C1 segment of cervical spinal cord (tissue), 14 donors: ENCODE measurements around the gene MGST3.
"Not testable (repeated sequence)": the region's sequence is repeated elsewhere in the genome, so short reads cannot be mapped to it uniquely, and the experiment has no call there.

Experiments
- DNase-seq, 14 donors: peaks; one replicate each; lab custom pipeline; 2025; lab: John Stamatoyannopoulos, UW

The MGST3 gene

GRCh38 chr1:165630629-165631341 lies at the start of gene MGST3:
Gene MGST3, plus strand, starts transcription at chr1:165631234. Its CDS starts 18,614 bp downstream, at chr1:165649848.
- peak; percentile 29 to 97 (median 91) for DNase-seq

GRCh38 chr1:165581926-165582325 lies 49.1 kb upstream of the MGST3 start:
- no peak for DNase-seq

GRCh38 chr1:165586398-165586797 lies 44.6 kb upstream of the MGST3 start:
- no peak for DNase-seq

GRCh38 chr1:165591391-165591790 lies 39.6 kb upstream of the MGST3 start:
- not testable (repeated sequence) for DNase-seq

GRCh38 chr1:165592945-165593823 lies 37.9 kb upstream of the MGST3 start:
- DNase-seq = peak in 12 of 14 donors; percentile 2 to 64 (median 33)

- DNase-seq = no peak
Measured at GRCh38 chr1:165595246-165595938, 35.6 kb upstream of the MGST3 start.

GRCh38 chr1:165597883-165598675 lies 33.0 kb upstream of the MGST3 start:
- peak; percentile 63 to 98 (median 90) for DNase-seq

- no peak for DNase-seq
Measured at GRCh38 chr1:165598676-165599059, 32.4 kb upstream of the MGST3 start.

GRCh38 chr1:165600793-165601192 lies 30.2 kb upstream of the MGST3 start:
- peak in 6 of 14 donors; percentile 1 to 34 (median 14) for DNase-seq

DNA sequence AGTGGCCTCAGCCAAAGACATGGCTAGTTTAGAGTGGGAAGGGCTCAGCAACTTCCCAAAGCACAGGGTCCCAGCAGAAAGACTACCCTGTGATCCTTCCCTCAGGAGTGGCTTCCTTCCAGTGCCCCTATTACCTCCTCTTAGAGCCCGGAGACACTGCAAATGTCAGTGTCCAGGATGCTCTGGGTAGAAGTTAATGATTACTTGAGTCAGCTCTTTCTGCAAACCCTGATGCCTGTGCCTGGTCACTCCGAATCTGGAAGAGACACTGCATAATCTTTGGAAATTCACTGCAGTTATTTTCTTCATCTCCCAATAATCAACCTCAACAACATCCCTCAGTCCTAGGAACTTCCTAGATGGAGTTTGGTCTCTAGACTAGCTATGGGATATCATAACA lies 27.2 kb upstream of the MGST3 start:
- no peak for DNase-seq

DNA sequence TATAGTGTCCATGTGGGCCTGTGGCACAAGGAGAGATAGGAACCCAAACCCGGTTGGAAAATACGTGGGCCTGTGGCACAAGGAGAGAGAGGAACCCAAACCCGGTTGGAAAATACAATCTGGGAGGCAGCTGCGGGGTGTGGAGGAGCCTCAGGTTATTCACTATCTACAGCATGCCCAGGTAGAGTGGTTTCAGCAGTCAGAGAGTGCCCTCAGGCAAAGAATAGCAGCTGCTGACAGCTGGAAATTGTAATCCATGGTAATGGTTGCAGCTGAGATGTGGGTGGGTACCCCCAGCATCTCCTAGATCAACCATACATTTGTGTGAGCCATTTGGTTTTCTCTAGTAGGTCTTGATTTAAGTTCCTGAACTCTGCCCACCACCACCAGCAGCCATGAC lies 25.8 kb upstream of the MGST3 start:
- DNase-seq = no peak

DNA sequence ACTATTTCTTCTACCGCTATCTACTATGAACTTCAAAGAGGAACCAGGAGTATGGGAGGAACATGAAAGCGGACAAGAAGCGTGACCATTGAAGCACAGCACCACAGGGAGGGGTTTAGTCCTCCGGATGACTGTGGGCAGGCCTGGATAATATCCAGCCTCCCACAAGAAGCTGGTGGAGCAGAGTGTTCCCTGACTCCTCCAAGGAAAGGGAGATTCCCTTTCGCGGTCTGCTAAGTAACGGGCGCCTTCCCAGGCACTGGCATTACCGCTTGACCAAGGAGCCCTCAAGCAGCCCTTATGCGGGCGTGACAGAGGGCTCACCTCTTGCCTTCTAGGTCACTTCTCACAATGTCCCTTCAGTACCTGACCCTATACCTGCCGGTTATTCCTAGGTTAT lies 24.4 kb upstream of the MGST3 start:
- not testable (repeated sequence) for DNase-seq

DNA sequence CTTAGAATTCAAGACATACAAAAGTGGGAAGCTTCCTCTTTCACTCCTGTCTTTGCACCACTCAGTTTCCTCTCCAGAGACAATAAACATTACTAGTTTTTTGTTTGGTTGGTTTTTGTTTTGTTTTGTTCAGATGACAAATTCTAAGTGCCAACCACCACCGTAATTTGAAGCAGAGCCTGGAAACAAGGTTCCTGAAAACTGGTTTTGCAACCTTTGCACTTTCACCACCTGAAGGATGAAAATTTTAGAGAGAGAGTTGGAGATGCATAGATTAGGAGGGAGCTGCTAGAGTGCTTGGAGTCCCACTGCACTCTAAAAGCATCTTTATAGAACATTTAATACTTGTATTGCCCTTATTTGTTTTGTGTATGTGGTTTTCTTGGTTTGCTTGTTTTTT lies 20.2 kb upstream of the MGST3 start:
- no peak for DNase-seq

DNA sequence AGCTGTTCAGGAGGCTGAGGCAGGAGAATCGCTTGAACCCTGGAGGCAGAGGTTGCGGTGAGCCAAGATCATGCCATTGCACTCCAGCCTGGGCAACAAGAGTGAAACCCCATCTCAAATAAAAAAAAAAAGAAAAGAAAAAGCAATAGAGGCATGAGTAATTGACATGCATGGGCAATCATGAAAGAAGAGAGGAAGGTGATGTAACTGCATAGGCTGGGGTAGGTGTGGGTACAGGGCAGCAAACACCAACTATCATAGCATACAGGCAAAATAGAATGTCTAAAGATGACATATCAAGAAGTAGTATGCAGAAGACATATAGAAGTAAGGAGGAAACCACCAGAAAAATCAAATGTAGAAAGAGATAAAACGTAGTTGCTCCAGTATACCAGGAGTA lies 19.0 kb upstream of the MGST3 start:
- no peak for DNase-seq

GRCh38 chr1:165616054-165616612 lies 14.9 kb upstream of the MGST3 start:
- DNase-seq = no peak

GRCh38 chr1:165616987-165617546 lies 14.0 kb upstream of the MGST3 start:
- DNase-seq = no peak

- DNase-seq = no peak
Measured at GRCh38 chr1:165619647-165620151, 11.3 kb upstream of the MGST3 start.

DNA sequence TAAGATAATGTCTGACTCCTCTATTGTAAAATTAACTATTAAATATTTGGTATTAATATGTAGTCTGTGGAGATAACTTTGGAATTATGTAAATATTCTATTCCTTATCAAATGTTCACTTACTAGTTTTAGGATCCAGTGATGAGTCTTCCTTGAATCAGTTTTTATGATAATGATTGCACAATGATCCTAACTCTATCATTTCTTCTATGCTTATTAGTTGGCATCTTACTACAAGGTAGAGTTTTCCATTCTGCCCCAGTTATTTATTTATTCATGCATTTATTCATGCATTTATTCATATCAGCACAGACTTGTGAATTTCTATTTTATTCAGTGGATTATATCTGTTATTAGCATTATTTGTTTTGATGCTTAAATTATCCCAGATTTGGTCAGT lies 7.4 kb upstream of the MGST3 start:
- no peak for DNase-seq

DNA sequence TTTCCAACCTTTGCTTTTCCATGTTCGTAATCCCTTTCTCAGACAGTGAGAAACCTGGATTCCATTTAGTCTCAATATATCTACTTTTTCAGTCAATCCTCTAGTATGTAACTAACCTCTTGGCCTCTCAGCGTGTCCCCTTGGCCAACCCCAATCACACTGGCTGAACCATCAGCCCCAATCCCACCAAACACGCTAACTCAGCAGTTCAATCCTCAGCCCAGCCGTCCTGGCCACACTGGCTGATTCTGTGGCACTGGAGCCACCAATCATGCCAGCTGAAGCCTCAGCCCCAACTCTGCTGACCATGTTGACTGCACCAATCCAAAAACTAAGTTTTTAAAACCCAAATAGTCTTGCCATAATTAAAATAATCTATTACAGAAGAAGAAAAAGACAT lies 6.6 kb upstream of the MGST3 start:
- DNase-seq = no peak

GRCh38 chr1:165628147-165628822 lies 2.7 kb upstream of the MGST3 start:
- DNase-seq = no peak
